Lung (tissue), 12 donors: ENCODE measurements around the gene ME2. TPM values are rescaled to one million over a fixed set of nuclear protein-coding genes. Genes with fewer than 3 reads are reported as not detected.

Source experiments
- ATAC-seq: fragments of 200-7000 bp; cut with Tn5 transposase; one replicate; pipeline ENCODE4 v1.9.1; 2020; ENCODE audit warnings: moderate number of reproducible peaks; ENCODE audit not compliant: insufficient read depth, low FRiP score
- DNase-seq, 3 donors: peaks; one replicate each; pipeline ENCODE4 v3.0.0-alpha.2; 2013 to 2017
- H3K27ac ChIP-seq, 2 donors: one replicate each; pipeline ENCODE4 v1.5.1; 2013; ENCODE audit warnings: mild to moderate bottlenecking in 2 of 2, moderate library complexity in 2 of 2, control low read depth in 1 of 2, inconsistent platforms in 1 of 2, low read depth in 1 of 2, low read length in 1 of 2
- H3K27me3 ChIP-seq, 3 donors: one replicate each; pipeline ENCODE4 v1.5.1; 2013; ENCODE audit warnings: low read length in 2 of 3; ENCODE audit not compliant: control insufficient read depth in 3 of 3, insufficient read depth in 3 of 3
- H3K36me3 ChIP-seq, 4 donors: one replicate each; pipeline ENCODE4 v1.5.1; 2013; ENCODE audit warnings: low read length in 4 of 4, mild to moderate bottlenecking in 1 of 4, moderate library complexity in 1 of 4; ENCODE audit not compliant: control insufficient read depth in 4 of 4, insufficient read depth in 4 of 4
- H3K4me1 ChIP-seq, 5 donors: one replicate each; pipeline ENCODE4 v1.5.1; 2013; ENCODE audit warnings: low read length in 5 of 5, mild to moderate bottlenecking in 2 of 5, moderate library complexity in 1 of 5; ENCODE audit not compliant: control insufficient read depth in 5 of 5, insufficient read depth in 5 of 5
- H3K4me3 ChIP-seq: one replicate; pipeline ENCODE4 v1.5.1; 2013; ENCODE audit warnings: mild to moderate bottlenecking, control low read depth, moderate library complexity
- H3K9ac ChIP-seq, 2 donors: one replicate each; pipeline ENCODE4 v1.5.1; 2013; ENCODE audit warnings: low read length in 2 of 2, control low read depth in 1 of 2; ENCODE audit not compliant: insufficient read depth in 1 of 2
- H3K9me3 ChIP-seq, 4 donors: one replicate each; pipeline ENCODE4 v1.5.1; 2013; ENCODE audit warnings: low read length in 3 of 4, mild to moderate bottlenecking in 1 of 4, moderate library complexity in 1 of 4; ENCODE audit not compliant: control insufficient read depth in 4 of 4, insufficient read depth in 3 of 4
- CTCF ChIP-seq: IDR thresholded peaks from 2 replicates; pipeline ENCODE4 v1.5.1; 2012; ENCODE audit warnings: mild to moderate bottlenecking; ENCODE audit errors: control extremely low read depth, extremely low read depth
- WGBS, 2 donors: extraction: QIAGEN DNeasy Blood & Tissue Kit; methylation state at CpG; one replicate each; pipeline ENCODE4 v1.1.7; 2013; 5-methylcytosine and 5-hydroxymethylcytosine counted together
- polyA plus RNA-seq, 2 donors: library from polyadenylated mRNA; stranded (reverse); fragments of 200-250 nt; gene quantifications; one replicate each; pipeline ENCODE4 v1.2.1, GENCODE V29; 2013
- total RNA-seq, 2 donors: library from RNA; depleted of rRNA in 1 of 2; stranded (reverse); fragments of >200 nt in 1 of 2; gene quantifications; one replicate each; pipeline ENCODE4 v1.2.1, GENCODE V29; 2014 to 2021
- donor health status: control.
- donor health status: control.
- donor health status: Bipolar disorder and iron deficiency.
- donor health status: healthy.
- donor health status: DM: yes; HTN: yes; CAD: no.

Gene ME2
- total and polyA plus RNA-seq, 4 donors: 17.9 to 52.0 (median 34.0) TPM

- Histone ChIP-seq H3K36me3 (no peaks in the 10 kb centered on the region), H3K4me3 (no peak overlapping the region), H3K27me3 (no peaks in the 10 kb centered on the region), H3K9ac (no peak overlapping the region), H3K9me3 (no peaks in the 10 kb centered on the region), H3K4me1 (peaks cover 0 to 2% (median 0%) of the 10 kb centered on the region in 5 donors), H3K27ac (no peak overlapping the region)
- 63 to 65% methylated on average over 4 of the region's 4 CpGs for WGBS, 2 donors
- TF ChIP-seq CTCF: no peak
- ATAC-seq (no peak), DNase-seq (no peak)
Observed at GRCh38 chr18:50863840-50864375, 15.0 kb upstream of the ME2 start.

- no peaks in the 10 kb centered on the region for H3K36me3 ChIP-seq
- peak in 1 of 3 donors; percentile 8 for DNase-seq
- H3K4me1 ChIP-seq: peaks cover 0 to 2% (median 0%) of the 10 kb centered on the region in 5 donors
- no peak overlapping the region for H3K4me3 ChIP-seq
- H3K27ac ChIP-seq: no peak overlapping the region
- no peak for TF ChIP-seq CTCF
- no peaks in the 10 kb centered on the region for H3K9me3 ChIP-seq
- no peak overlapping the region for H3K9ac ChIP-seq
- no peak for ATAC-seq
- H3K27me3 ChIP-seq: no peaks in the 10 kb centered on the region
Observed at GRCh38 chr18:50866765-50867164, 12.2 kb upstream of the ME2 start.

GRCh38 chr18:50869150-50869549 is 9.8 kb upstream of the ME2 start:
- H3K27ac ChIP-seq: no peak overlapping the region
- H3K36me3 ChIP-seq: no peaks in the 10 kb centered on the region
- WGBS, 2 donors: 74 to 81% methylated on average over 4 of the region's 4 CpGs
- peaks cover 0 to 3% (median 2%) of the 10 kb centered on the region in 3 donors for H3K27me3 ChIP-seq
- no peak overlapping the region for H3K4me3 ChIP-seq
- no peaks in the 10 kb centered on the region for H3K4me1 ChIP-seq
- ATAC-seq: no peak
- H3K9ac ChIP-seq: no peak overlapping the region
- H3K9me3 ChIP-seq: no peaks in the 10 kb centered on the region
- no peak for TF ChIP-seq CTCF
- DNase-seq: no peak
